ENCODE results near the gene TP63.

DNA sequence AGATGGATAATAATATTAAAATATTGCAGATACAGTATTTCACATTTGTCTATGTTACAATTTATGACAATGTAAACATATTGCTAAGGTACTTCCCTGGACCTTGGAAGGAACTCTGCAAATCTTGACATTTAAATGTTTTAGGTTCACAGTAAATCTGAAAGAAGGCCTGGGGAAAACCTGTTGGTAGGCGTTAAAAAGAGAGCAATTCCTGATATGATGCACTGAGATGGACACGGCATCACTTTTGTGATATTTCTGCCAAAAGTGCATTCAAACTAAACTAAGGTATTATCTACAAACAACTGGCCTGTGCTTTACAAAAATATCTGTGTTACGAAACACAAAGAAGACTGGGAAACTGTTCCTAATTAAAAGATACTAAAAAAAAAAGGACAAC, 6.1 kb upstream of the TP63 start:
- TF ChIP-seq, protein P1, sequence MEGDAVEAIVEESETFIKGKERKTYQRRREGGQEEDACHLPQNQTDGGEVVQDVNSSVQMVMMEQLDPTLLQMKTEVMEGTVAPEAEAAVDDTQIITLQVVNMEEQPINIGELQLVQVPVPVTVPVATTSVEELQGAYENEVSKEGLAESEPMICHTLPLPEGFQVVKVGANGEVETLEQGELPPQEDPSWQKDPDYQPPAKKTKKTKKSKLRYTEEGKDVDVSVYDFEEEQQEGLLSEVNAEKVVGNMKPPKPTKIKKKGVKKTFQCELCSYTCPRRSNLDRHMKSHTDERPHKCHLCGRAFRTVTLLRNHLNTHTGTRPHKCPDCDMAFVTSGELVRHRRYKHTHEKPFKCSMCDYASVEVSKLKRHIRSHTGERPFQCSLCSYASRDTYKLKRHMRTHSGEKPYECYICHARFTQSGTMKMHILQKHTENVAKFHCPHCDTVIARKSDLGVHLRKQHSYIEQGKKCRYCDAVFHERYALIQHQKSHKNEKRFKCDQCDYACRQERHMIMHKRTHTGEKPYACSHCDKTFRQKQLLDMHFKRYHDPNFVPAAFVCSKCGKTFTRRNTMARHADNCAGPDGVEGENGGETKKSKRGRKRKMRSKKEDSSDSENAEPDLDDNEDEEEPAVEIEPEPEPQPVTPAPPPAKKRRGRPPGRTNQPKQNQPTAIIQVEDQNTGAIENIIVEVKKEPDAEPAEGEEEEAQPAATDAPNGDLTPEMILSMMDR (conservative IDR thresholded peaks at IDR 0.05; ENCODE audit: low read depth in 2 of 2) = no peak
- TF ChIP-seq POLR2AphosphoS5 (IDR thresholded peaks at IDR 0.05; ENCODE audit: low read depth) = no peak

Measured in GM23338 (cell line).